NCI-H446 (cell line): ENCODE results near the gene HMGCR.
"Not testable (repeated sequence)": the region's sequence is repeated elsewhere in the genome, so short reads cannot be mapped to it uniquely, and the experiment has no call there.

Source experiments
- DNase-seq, 2 experiments: peaks; one replicate each; lab custom pipeline; 2025; lab: John Stamatoyannopoulos, UW

Gene HMGCR

GRCh38 chr5:75336615-75337336 lies at the start of gene HMGCR:
Gene HMGCR, plus strand, starts transcription at chr5:75337220. Its CDS starts 5,386 bp downstream, at chr5:75342606.
- DNase-seq: peak; percentile 97 to 99

DNA sequence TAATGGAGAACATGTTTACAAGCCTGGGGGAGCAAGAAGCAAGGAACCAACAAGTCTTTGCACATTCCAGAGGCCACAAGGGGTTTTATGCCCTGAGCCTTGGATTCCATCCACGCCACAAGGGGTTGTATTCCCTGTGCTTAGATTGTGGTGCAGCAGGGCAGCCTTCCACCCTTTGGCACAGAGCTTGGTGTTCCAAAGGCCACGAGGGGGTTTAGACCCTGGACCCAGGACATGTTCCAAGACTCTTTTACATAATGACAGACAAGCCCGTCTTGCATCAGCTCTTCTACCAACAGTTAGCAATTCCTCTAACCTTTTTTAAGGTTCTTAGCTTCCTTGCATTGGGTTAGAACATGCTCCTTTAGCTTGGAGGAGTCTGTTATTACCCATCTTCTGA lies 45.2 kb upstream of the HMGCR start:
- DNase-seq: not testable (repeated sequence)

DNA sequence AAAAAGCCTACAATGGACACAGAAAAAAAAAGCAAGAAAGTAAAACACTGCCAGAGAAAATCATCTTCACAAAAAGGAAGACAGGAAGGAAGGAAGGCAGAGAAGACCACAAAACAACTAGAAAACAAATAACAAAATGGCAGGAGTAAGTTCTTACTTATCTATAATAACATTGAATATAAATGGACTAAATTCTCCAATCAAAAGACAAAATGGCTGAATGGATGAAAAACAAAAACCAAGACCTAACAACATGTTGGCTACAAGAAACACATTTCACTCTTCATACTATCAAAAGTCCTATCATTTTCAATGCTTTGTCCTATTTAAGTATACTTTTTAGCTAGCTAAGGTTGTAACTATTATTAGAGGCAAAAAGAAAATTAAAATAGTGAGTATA lies 36.9 kb upstream of the HMGCR start:
- DNase-seq: no peak

DNA sequence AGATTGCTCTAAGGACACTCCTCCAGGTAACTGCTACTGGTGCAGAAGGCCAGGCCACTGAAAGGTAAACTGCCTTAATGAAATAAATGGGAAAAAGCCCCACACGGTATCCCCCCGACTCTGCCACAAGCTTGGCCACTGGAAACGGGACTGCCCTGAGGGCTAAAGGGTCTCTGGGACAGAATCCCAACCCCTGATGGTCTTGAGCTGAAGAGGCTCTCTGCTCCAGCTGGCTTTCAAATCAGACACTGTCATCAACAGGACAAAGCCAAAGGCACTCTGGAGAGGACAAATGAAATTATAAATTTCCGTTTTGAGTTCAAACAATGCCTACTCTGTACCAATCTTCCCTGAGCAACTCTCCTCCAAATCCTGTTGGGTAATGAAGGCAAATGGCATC lies 33.6 kb upstream of the HMGCR start:
- DNase-seq: no peak

DNA sequence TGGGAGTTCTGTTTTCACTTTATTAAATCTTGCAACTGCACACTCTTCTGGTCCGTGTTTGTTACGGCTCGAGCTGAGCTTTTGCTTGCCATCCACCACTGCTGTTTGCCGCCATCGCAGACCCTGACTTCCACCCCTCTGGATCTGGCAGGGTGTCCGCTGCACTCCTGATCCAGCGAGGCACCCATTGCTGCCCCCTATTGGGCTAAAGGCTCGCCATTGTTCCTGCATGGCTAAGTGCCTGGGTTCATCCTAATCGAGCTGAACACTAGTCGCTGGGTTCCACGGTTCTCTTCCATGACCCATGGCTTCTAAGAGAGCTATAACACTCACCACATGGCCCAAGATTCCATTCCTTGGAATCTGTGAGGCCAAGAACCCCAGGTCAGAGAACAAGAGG lies 32.5 kb upstream of the HMGCR start:
- not testable (repeated sequence) for DNase-seq

- DNase-seq: no peak
These were observed 30.3 kb upstream of the HMGCR start for GRCh38 chr5:75306746-75307145.

GRCh38 chr5:75310212-75310611 lies 26.8 kb upstream of the HMGCR start:
- DNase-seq: no peak

DNA sequence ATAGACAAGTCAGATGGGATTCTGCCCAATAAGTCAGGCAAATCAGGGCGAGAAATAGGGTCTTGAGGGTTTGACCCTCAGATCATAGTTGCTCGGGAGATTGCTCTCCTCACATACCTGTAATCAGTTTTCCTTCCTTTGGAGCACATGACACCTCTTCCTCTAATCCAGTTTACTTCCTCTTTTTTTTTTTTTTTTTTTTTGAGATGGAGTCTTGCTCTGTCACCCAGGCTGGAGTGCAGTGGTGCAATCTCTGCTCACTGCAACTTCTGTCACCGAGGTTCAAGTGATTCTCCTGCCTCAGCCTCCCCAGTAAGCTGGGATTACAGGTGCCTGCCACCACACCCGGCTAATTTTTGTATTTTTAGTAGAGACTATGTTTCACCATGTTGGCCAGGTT lies 17.9 kb upstream of the HMGCR start:
- not testable (repeated sequence) for DNase-seq

DNA sequence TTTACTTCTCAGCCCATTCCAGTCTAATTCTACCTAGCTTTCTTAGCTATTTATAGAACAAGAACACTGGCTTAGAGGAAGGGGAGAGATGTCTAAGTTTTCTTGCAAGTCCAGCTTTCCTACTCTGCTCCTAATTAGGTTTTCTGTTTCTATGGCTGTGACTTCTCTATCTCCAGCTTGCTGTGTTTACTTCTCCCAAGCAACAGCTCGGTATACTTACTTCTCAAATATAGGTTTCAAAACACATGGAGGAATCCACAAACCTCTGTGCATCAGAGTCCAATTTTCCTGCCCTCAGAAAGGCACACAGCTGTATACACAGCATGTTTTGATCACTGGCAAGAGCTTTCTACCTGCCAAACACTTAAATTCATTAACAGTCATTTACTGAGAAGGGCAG lies 17.4 kb upstream of the HMGCR start:
- DNase-seq: no peak

GRCh38 chr5:75320371-75320770 lies 16.6 kb upstream of the HMGCR start:
- no peak for DNase-seq

- DNase-seq: no peak
These were observed 15.0 kb upstream of the HMGCR start for GRCh38 chr5:75322066-75322465.

GRCh38 chr5:75324791-75325190 lies 12.2 kb upstream of the HMGCR start:
- DNase-seq: no peak

DNA sequence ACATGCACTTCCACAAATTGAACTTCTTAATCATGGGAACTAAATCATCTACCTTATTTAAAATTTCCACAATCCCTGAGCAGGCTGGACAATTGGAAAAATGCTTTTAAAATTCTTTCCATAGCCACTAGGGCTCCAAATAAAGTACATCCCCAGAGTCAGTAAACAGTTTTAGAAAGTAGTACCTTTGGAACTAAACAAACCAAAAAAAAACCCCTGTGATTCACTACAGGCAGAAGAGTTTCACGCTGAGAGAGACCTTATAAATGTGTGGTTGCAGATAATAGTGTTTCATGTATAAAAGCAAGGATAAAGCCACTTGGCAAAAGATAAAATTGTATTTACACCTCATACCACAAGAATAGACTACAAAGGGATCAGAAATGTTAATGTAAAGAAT lies 11.8 kb upstream of the HMGCR start:
- DNase-seq: no peak

- no peak for DNase-seq
These were observed 6.6 kb upstream of the HMGCR start for GRCh38 chr5:75330404-75330803.

- DNase-seq: no peak
These were observed 5.6 kb upstream of the HMGCR start for GRCh38 chr5:75331095-75332090.

- DNase-seq: not testable (repeated sequence)
These were observed 3.3 kb upstream of the HMGCR start for GRCh38 chr5:75333759-75334158.

DNA sequence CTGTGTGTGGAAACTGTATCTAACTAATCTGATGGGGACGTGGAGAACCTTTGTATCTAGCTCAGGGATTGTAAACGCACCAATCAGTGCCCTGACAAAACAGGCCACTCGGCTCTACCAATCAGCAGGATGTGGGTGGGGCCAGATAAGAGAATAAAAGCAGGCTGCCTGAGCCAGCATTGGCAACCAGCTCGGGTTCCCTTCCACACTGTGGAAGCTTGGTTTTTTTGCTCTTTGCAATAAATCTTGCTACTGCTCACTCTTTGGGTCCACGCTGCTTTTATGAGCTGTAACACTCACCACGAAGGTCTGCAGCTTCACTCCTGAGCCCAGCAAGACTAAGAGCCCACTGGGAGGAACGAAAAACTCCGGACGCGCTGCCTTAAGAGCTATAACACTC lies 2.6 kb upstream of the HMGCR start:
- DNase-seq: not testable (repeated sequence)

DNA sequence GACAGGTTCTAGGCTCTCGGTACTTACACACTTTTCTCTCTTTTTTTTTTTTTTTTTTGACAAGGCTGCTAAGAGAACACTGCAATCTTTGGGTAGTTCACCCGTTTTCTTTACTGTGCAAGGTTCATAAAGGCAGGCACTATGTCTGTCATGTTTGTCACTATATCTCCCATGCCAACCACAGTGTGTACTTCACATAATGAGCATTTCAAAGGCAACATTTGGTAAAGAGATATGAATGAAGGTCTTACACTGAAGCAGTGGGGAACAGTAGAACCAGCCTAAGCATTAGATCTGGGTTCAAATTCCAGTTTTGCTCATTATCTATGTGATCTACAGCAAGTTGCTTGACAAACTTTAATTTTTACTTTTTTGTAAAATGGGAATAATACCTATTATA lies 1.5 kb upstream of the HMGCR start:
- DNase-seq: no peak

DNA sequence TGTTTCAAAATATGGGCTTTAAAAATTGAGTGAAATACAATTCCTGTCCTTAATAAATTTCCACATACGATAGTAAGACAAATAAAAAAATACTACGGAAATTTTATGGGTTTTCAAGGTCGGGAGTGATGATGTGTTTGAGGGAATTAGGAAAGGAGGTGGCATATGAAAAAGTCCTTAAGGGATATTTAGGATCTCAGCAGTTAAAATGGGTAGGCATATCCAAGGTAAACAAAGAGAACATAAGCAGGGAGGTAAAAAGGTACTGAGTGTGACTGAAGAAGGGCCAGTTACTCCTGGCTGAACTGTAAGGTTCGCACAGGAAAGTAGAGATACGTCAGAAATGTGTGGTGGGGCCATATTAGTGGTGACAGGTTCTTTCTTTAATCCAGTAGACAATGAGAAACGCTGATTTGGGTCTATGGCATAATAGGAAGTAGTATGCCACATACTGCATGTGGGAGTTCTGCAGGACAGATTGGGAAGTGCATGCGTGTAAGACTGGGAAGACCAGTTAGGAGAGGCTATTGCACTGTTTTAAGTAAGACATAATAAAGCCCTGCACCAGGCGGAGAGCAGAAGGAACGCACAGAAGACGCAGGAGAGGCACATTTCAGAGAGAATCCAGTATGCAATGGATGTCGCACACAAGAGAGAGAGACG lies 937 bp upstream of the HMGCR start:
- DNase-seq: peak; percentile 31 to 59

DNA sequence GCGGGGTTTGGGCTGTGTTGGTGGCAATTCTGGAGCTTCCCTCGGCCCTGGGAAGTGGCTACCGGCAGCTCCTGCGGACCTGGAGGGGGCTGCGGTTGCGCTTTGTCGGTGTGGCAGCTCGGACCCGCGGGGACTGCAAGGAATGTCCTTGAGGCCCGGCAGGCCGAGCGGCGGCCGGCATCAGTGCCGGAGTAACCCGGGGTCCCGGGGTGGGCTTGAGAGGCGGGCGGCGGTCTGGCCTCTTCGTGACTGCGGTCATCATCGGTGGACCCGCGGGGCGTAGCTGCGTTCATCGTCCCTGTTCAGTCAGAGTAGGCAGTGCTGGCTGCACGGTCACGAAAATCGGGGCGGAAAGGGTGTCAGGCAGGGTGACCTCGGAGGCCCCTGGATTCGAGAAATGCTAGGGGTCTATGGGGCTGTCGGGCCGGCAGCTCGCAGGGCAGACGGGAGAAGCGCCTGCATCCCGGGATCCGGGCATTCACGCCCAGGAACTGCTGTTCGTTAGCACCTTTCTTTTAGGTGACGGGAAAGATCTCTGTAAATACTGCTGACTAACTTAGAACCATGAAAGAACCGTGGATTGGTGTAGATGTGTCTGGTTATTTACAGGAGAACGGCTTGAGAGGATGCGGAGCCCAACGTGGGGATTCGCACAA lies 474 bp downstream of the HMGCR start:
- DNase-seq: no peak

GRCh38 chr5:75338408-75338807 lies 1.4 kb downstream of the HMGCR start:
- DNase-seq: no peak
